H1 (cell line): ENCODE results near the gene TATDN2. TPM values are rescaled to one million over a fixed set of nuclear protein-coding genes. Genes with fewer than 3 reads are reported as not detected.

Experiments
- CTCF ChIA-PET: fragments of 300-600 bp; sonication (Branson Sonifier 250); formaldehyde crosslinking; loops from one replicate; lab custom pipeline; 2021; ENCODE audit not compliant: partially characterized antibody; lab: Charles Lee
- POLR2A ChIA-PET: fragments of 300-600 bp; sonication (Branson Sonifier 250); formaldehyde crosslinking; loops from one replicate; lab custom pipeline; 2021; ENCODE audit warnings: inconsistent platforms; ENCODE audit not compliant: partially characterized antibody; lab: Charles Lee
- DNase-seq, 2 experiments: peaks; one replicate each; pipeline versions ENCODE4 v3.0.0 to v3.0.0-alpha.2; 2010 to 2022; ENCODE audit warnings: low spot score in 2 of 2, low read depth in 1 of 2, mixed read lengths in 1 of 2
- FAIRE-seq: peaks from 2 replicates; lab custom pipeline; 2011; peaks lifted over from hg19 to GRCh38; lab: Jason Lieb, UNC
- H2AFZ ChIP-seq: 2 replicates; pipeline ENCODE4 v1.8.1; 2012; ENCODE audit warnings: low read length, inconsistent platforms
- H2AK5ac ChIP-seq: 2 replicates; pipeline ENCODE4 v1.6.1; 2013; ENCODE audit warnings: low read depth, low read length
- H2BK120ac ChIP-seq: replicated peaks from 2 replicates; pipeline ENCODE3; 2013; ENCODE audit warnings: low read depth, low read length, inconsistent platforms
- H2BK12ac ChIP-seq: 2 replicates; pipeline ENCODE4 v1.6.1; 2013; ENCODE audit warnings: low read depth, low read length
- H2BK15ac ChIP-seq: 2 replicates; pipeline ENCODE4 v1.6.1; 2013; ENCODE audit warnings: low read length
- H2BK20ac ChIP-seq: 2 replicates; pipeline ENCODE4 v1.6.1; 2013; ENCODE audit warnings: low read length
- H2BK5ac ChIP-seq: 2 replicates; pipeline ENCODE4 v1.6.1; 2013; ENCODE audit warnings: low read depth, low read length
- H3K14ac ChIP-seq: 2 replicates; pipeline ENCODE4 v1.6.1; 2013; ENCODE audit warnings: inconsistent platforms; ENCODE audit not compliant: insufficient read length
- H3K18ac ChIP-seq: 2 replicates; pipeline ENCODE4 v1.6.1; 2013; ENCODE audit warnings: low read length; ENCODE audit errors: extremely low read depth
- H3K23ac ChIP-seq: 2 replicates; pipeline ENCODE4 v1.6.1; 2013; ENCODE audit warnings: inconsistent platforms; ENCODE audit not compliant: insufficient read length
- H3K23me2 ChIP-seq: 2 replicates; pipeline ENCODE4 v1.6.1; 2013; ENCODE audit warnings: low read depth, low read length
- H3K27ac ChIP-seq: 2 replicates; pipeline ENCODE4 v1.6.1; 2011; ENCODE audit warnings: low read depth, low read length, inconsistent platforms
- H3K27me3 ChIP-seq, 4 experiments: replicated peaks in 1 of 4; 1 replicate in 1 of 4; 2 replicates in 3 of 4; pipeline versions ENCODE4 v1.6.1 to v1.8.1; 2011 to 2013; ENCODE audit warnings: low read length in 3 of 4, mild to moderate bottlenecking in 3 of 4, inconsistent platforms in 2 of 4, mixed read lengths in 2 of 4, moderate library complexity in 1 of 4; ENCODE audit not compliant: control insufficient read depth in 3 of 4, insufficient read depth in 3 of 4; ENCODE audit errors: extremely low read depth in 1 of 4
- H3K36me3 ChIP-seq, 4 experiments: 2 replicates each; pipeline versions ENCODE4 v1.6.1 to v1.8.1; 2011 to 2013; ENCODE audit warnings: mild to moderate bottlenecking in 4 of 4, low read length in 3 of 4, moderate library complexity in 2 of 4, control low read depth in 1 of 4, inconsistent platforms in 1 of 4; ENCODE audit not compliant: insufficient read depth in 4 of 4, control insufficient read depth in 2 of 4
- H3K4ac ChIP-seq: replicated peaks from 2 replicates; pipeline ENCODE3; 2013; ENCODE audit warnings: low read length, low read depth, mixed read lengths, inconsistent platforms; ENCODE audit not compliant: insufficient read length
- H3K4me1 ChIP-seq, 4 experiments: replicated peaks in 1 of 4; 1 replicate in 1 of 4; 2 replicates in 3 of 4; pipeline versions ENCODE4 v1.6.1 to v1.8.1; 2011 to 2013; ENCODE audit warnings: low read length in 3 of 4, inconsistent platforms in 2 of 4, mixed read lengths in 1 of 4; ENCODE audit not compliant: insufficient read depth in 4 of 4, control insufficient read depth in 3 of 4
- H3K4me2 ChIP-seq, 2 experiments: 2 replicates each; pipeline versions ENCODE4 v1.6.1 to v1.8.1; 2011 to 2013; ENCODE audit warnings: low read depth in 2 of 2, low read length in 2 of 2, control low read depth in 1 of 2, inconsistent platforms in 1 of 2, mild to moderate bottlenecking in 1 of 2; ENCODE audit not compliant: insufficient read depth in 1 of 2
- H3K4me3 ChIP-seq, 4 experiments: fragments of 200-600, 300-600 bp in 1 of 4; sonication (generic), shearing (Covaris generic), sonication (Bioruptor Twin) in 1 of 4; 2 replicates each; pipeline versions ENCODE4 v1.5.1 to v1.8.1; 2011 to 2016; ENCODE audit warnings: low read length in 4 of 4, low read depth in 3 of 4, control low read depth in 2 of 4, inconsistent platforms in 2 of 4, mild to moderate bottlenecking in 2 of 4, mixed read lengths in 1 of 4, moderate library complexity in 1 of 4; ENCODE audit not compliant: insufficient read depth in 2 of 4; ENCODE audit errors: extremely low read depth in 1 of 4
- H3K56ac ChIP-seq: replicated peaks from 2 replicates; pipeline ENCODE3; 2013; ENCODE audit warnings: low read depth, mild to moderate bottlenecking, mixed read lengths, low read length, inconsistent platforms; ENCODE audit not compliant: insufficient read length
- H3K79me1 ChIP-seq: 2 replicates; pipeline ENCODE4 v1.6.1; 2013; ENCODE audit warnings: low read depth, low read length, control low read depth
- H3K79me2 ChIP-seq, 2 experiments: 2 replicates each; pipeline versions ENCODE4 v1.6.1 to v1.8.1; 2012 to 2013; ENCODE audit warnings: low read length in 2 of 2, mild to moderate bottlenecking in 2 of 2, inconsistent platforms in 1 of 2; ENCODE audit not compliant: insufficient read depth in 2 of 2, control insufficient read depth in 1 of 2
- H3K9ac ChIP-seq, 4 experiments: replicated peaks in 1 of 4; 1 replicate in 1 of 4; 2 replicates in 3 of 4; pipeline versions ENCODE4 v1.6.1 to v1.8.1; 2011 to 2013; ENCODE audit warnings: low read depth in 3 of 4, low read length in 3 of 4, control low read depth in 2 of 4, mild to moderate bottlenecking in 2 of 4, moderate library complexity in 2 of 4, inconsistent platforms in 1 of 4; ENCODE audit errors: extremely low read depth in 1 of 4
- H3K9me3 ChIP-seq, 2 experiments: 2 replicates each; pipeline versions ENCODE4 v1.6.1 to v1.8.1; 2012 to 2013; ENCODE audit warnings: mild to moderate bottlenecking in 2 of 2, moderate library complexity in 2 of 2, control low read depth in 1 of 2, inconsistent platforms in 1 of 2, low read depth in 1 of 2, low read length in 1 of 2, mixed read lengths in 1 of 2; ENCODE audit not compliant: insufficient read depth in 2 of 2
- H4K20me1 ChIP-seq, 2 experiments: replicated peaks in 1 of 2; 2 replicates each; pipeline versions ENCODE3 to v1.8.1; 2011 to 2013; ENCODE audit warnings: inconsistent platforms in 2 of 2, low read length in 2 of 2, mild to moderate bottlenecking in 1 of 2; ENCODE audit not compliant: insufficient read depth in 2 of 2, control insufficient read depth in 1 of 2
- H4K5ac ChIP-seq: 2 replicates; pipeline ENCODE4 v1.6.1; 2013; ENCODE audit warnings: low read length, low read depth, mixed read lengths, inconsistent platforms; ENCODE audit not compliant: insufficient read length
- H4K8ac ChIP-seq: 2 replicates; pipeline ENCODE4 v1.8.0; 2013; ENCODE audit warnings: mild to moderate bottlenecking, moderate library complexity, low read length, inconsistent platforms; ENCODE audit not compliant: insufficient read depth; ENCODE audit errors: extremely low read depth
- H4K91ac ChIP-seq: replicated peaks from 2 replicates; pipeline ENCODE3; 2013; ENCODE audit warnings: low read length, mixed read lengths, inconsistent platforms; ENCODE audit not compliant: insufficient read length
- BRCA1 ChIP-seq: IDR thresholded peaks from 2 replicates; pipeline ENCODE4 v1.6.1; 2012; ENCODE audit warnings: low read depth, low read length, improper control_type of control experiment
- CBX8 ChIP-seq: fragments of 300-800, 300-1000 bp; sonication (generic); IDR thresholded peaks from 2 replicates; pipeline ENCODE4 v1.7.1; 2016; ENCODE audit warnings: low read depth, low read length, borderline replicate concordance
- CHD1 ChIP-seq: IDR thresholded peaks from 2 replicates; pipeline ENCODE4 v1.6.1; 2012; ENCODE audit warnings: low read depth, low read length, improper control_type of control experiment
- JUN ChIP-seq: IDR thresholded peaks from 2 replicates; pipeline ENCODE4 v1.6.1; 2011; ENCODE audit warnings: low read depth, mild to moderate bottlenecking, improper control_type of control experiment, low read length
- NANOG ChIP-seq: IDR thresholded peaks from 2 replicates; pipeline ENCODE4 v1.6.1; 2011; ENCODE audit warnings: low read length, low read depth, mild to moderate bottlenecking, inconsistent platforms; ENCODE audit not compliant: insufficient read depth, poor library complexity, severe bottlenecking
- PHF8 ChIP-seq: fragments of 200-600 bp; sonication (generic); conservative IDR thresholded peaks from 2 replicates; pipeline ENCODE4 v1.7.1; 2012; ENCODE audit warnings: low read depth, mild to moderate bottlenecking, inconsistent platforms, low read length, moderate library complexity
- POLR2A ChIP-seq, 2 experiments: IDR thresholded peaks; 1 replicate in 1 of 2; 2 replicates in 1 of 2; pipeline ENCODE4 v1.6.1; 2011; ENCODE audit warnings: low read depth in 2 of 2, low read length in 2 of 2, mild to moderate bottlenecking in 2 of 2; ENCODE audit errors: control extremely low read depth in 1 of 2
- RBBP5 ChIP-seq: IDR thresholded peaks from 2 replicates; pipeline ENCODE4 v1.7.1; 2012; ENCODE audit warnings: low read depth, mild to moderate bottlenecking, inconsistent platforms, low read length, moderate library complexity, borderline replicate concordance
- SAP30 ChIP-seq: fragments of 300-600 bp; sonication (generic); IDR thresholded peaks from 2 replicates; pipeline ENCODE4 v1.7.1; 2012; ENCODE audit warnings: low read length, moderate library complexity, mild to moderate bottlenecking, inconsistent platforms; ENCODE audit not compliant: insufficient read depth, insufficient replicate concordance
- SP1 ChIP-seq: IDR thresholded peaks from 2 replicates; pipeline ENCODE4 v1.6.1; 2011; ENCODE audit warnings: low read depth, low read length
- SP4 ChIP-seq: IDR thresholded peaks from 2 replicates; pipeline ENCODE4 v1.6.1; 2012; ENCODE audit warnings: low read length, inconsistent platforms
- SRF ChIP-seq: IDR thresholded peaks from 2 replicates; pipeline ENCODE4 v1.6.1; 2011; ENCODE audit warnings: mild to moderate bottlenecking, low read depth, low read length, moderate library complexity
- TAF1 ChIP-seq: IDR thresholded peaks from 2 replicates; pipeline ENCODE4 v1.6.1; 2011; ENCODE audit warnings: mild to moderate bottlenecking, low read depth, low read length
- YY1 ChIP-seq: IDR thresholded peaks from 2 replicates; pipeline ENCODE4 v1.6.1; 2011; ENCODE audit warnings: low read depth, mild to moderate bottlenecking, low read length
- WGBS, 2 experiments: shearing (Covaris generic) in 1 of 2; methylation state at CpG; one replicate each; pipeline versions ENCODE4 v1.1.6 to v1.1.7; 2013 to 2015; ENCODE audit warnings: low lambda C conversion rate in 2 of 2, mixed read lengths in 2 of 2, inconsistent platforms in 1 of 2, low coverage in 1 of 2, missing lambda C conversion rate in 1 of 2; ENCODE audit not compliant: insufficient replicate concordance in 2 of 2, insufficient coverage in 1 of 2, insufficient read length in 1 of 2; ENCODE audit errors: extremely low coverage in 1 of 2, missing lambda C conversion rate in 1 of 2; 5-methylcytosine and 5-hydroxymethylcytosine counted together
- polyA plus RNA-seq, 7 experiments: library from polyadenylated mRNA; depleted of rRNA in 3 of 7; stranded (reverse) in 5 of 7; unstranded in 2 of 7; fragments of >200 nt in 5 of 7; fragments of 200-250 nt in 2 of 7; gene quantifications; 1 replicate in 5 of 7; 2 replicates in 1 of 7; 4 replicates in 1 of 7; pipeline versions ENCODE4 v1.2.1 to v1.2.3, GENCODE V29; 2011 to 2013; ENCODE audit warnings: missing spikeins in 2 of 7, mixed read lengths in 2 of 7
- total RNA-seq: library from RNA; stranded (reverse); fragmentation: NEBNext Ultra II Directional; extraction: Animal tissue kit (Norgen Biotek cat#: 25700); gene quantifications from 2 replicates; pipeline ENCODE4 v1.2.1, GENCODE V29; 2021

TATDN2 gene
- total and polyA plus RNA-seq, 2 of the 8 experiments (the other 6 are each of a cell fraction or from before 2014, with no cell fraction given), result 12.1 to 34.8 TPM

GRCh38 chr3:10262027-10262426, 13.8 kb downstream of the TATDN2 start:
- WGBS, 2 experiments, result 85% methylated on average over 4 of the region's 4 CpGs; no CpG with 5 or more reads in 1 of the 2 experiments
- FAIRE-seq (no peak), DNase-seq (no peak)
- Histone ChIP-seq H3K9me3 (no peaks in the 10 kb centered on the region), H3K9ac (no peak overlapping the region), H4K5ac (no peak overlapping the region), H3K23ac (no peak overlapping the region), H4K20me1 (peaks cover 0 to 1% of the 10 kb centered on the region in 2 experiments), H2BK120ac (no peak overlapping the region), H3K27ac (no peak overlapping the region), H2BK15ac (no peak overlapping the region), H3K4ac (no peak overlapping the region), H3K79me1 (no peaks in the 10 kb centered on the region), H2AFZ (no peak overlapping the region), H3K4me2 (no peak overlapping the region), H2BK5ac (no peak overlapping the region), H3K14ac (no peak overlapping the region), H3K18ac (no peak overlapping the region), H2BK12ac (no peak overlapping the region), H3K36me3 (peaks cover 2 to 30% (median 14%) of the 10 kb centered on the region in 4 experiments), H3K23me2 (no peaks in the 10 kb centered on the region), H3K4me1 (no peaks in the 10 kb centered on the region; a peak in 2 of 7 replicates), H3K4me3 (no peak overlapping the region), H2BK20ac (no peak overlapping the region), H3K79me2 (peaks cover 0 to 25% of the 10 kb centered on the region in 2 experiments; a peak in 1 of 4 replicates), H3K56ac (no peak overlapping the region), H4K91ac (no peak overlapping the region), H4K8ac (no peak overlapping the region), H3K27me3 (no peaks in the 10 kb centered on the region), H2AK5ac (no peak overlapping the region)
- CTCF ChIA-PET, result interaction anchor here (0.6 to 3.6 kb wide), 8 partner anchors 11 to 125 kb away, joined by 3 to 29 read pairs (median 4); no protein-coding TSS in a partner anchor
- POLR2A ChIA-PET, result interaction anchor here (0.6 to 3.7 kb wide), 2 partner anchors 12 to 40 kb away, joined by 3 to 26 read pairs; partner anchors contain the start of gene TATDN2
- TF ChIP-seq SP1 (no peak), YY1 (no peak), CBX8 (no peak), SRF (no peak), RBBP5 (no peak), BRCA1 (no peak), CHD1 (no peak), NANOG (no peak), SAP30 (no peak), JUN (no peak), PHF8 (no peak), TAF1 (no peak), SP4 (no peak), POLR2A (IDR thresholded peaks at IDR 0.05; ENCODE audit: control extremely low read depth in 1 of 2, low read depth in 2 of 2, low read length in 2 of 2) (no peak)
